Fibroblast of peridontal ligament (primary cell): ENCODE measurements around the gene ZBTB46.

ENCODE experiments used
- DNase-seq: peaks from one replicate; pipeline ENCODE4 v3.0.0-alpha.2; 2010; ENCODE audit errors: extremely low read depth

The ZBTB46 gene

DNA sequence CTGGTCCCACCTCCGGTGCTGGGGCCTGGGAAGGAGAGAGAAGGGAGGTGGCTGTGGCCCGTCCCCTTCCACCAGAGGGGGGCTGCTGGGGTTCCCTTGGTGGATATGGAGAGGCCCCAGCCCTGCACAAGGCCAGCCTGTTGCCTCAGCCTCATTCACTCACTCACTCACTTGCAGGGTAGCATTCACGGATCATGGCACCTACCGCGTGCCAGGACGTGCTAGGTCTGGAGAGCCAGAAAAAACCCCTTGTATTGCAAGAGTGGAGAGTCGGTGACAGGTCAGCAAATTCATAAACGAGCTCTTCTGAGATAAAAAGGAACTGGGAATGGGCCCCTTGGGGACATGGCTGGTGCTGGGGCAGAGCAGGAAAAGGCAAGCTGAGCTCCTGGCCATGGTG, 6.4 kb upstream of the ZBTB46 start:
- no peak for DNase-seq

DNA sequence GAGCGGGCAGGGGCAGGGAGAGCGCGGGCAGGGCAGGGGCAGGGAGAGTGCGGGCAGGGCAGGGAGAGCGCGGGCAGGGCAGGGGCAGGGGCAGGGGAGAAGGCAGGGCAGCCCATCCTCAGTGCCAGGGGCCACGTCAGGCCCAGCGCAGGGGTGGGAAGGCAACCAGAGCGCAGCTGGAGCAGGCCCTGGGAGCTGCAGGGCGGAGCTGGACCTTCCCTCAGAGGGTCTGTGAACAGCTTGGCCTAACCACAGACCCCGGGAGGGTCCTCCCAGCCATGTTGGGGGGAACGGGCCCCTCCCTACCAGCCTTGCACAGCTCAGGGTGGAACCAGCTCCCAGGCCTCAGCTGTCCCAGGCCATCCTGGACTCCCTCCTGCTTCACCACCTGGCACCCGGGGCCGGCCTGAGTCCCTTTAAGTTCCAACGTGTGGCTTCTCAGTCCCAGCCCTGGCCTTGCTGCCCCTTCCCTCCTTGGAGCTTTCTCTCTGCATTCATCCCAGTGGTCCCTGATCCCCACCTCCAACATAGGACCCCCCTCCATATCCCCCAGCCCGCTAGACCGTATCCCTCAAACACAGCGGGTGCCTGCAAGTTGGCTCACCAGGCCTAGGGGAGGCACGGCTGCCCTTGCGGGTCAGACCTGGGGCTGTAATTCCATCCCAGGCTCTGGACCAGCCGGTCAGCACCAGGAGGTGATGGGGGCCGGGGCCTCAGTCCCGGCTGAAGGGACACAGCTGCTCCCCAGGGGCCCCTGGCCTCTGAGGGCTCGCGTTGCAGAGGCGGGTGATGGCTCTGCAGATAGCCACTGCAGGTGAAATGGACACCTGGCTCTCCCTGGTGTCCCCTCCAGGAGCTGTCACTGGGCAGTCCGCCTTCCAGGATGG, 5.6 kb upstream of the ZBTB46 start:
- DNase-seq = no peak

DNA sequence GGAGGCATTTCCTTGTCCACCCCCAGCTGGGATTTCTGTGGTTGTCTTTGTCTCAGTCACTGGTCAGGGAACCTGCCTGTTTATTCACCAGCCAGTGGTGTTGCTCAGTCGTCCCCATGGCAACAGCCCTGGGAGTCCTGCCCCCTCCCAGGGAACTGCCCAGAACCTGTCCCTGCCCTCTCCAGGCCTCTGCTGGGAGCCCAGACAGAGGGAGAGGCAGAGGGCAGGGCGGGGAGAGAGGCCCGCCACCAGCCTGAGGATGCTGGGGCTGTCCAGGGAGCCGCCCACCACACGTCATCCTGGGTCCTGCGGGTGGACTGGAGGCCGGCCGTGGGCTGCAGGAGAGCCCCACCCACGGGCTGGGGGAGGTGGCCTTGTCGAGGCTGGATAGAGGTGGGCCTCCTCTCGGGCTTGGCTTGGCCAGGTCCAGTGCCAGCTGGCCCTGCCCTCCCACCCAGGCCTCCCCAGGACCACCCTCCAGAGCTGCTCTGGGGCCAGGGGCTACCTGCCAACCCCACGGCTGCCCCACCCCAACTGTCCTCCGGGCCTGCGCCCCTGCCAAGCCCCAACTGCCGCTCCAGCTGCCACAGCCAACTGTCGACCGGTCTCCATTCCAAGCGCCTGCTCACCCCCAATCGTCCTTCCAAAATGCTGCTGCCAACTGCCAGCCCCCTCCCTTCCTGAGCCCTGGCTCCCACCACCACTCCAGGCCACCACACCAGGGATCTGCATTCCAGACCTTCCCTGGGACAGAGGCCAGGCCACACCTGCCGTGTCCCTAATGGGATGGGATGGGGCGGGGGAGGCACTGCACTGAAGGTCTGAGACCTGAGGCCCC, 4.2 kb upstream of the ZBTB46 start:
- DNase-seq = peak; percentile 87

DNA sequence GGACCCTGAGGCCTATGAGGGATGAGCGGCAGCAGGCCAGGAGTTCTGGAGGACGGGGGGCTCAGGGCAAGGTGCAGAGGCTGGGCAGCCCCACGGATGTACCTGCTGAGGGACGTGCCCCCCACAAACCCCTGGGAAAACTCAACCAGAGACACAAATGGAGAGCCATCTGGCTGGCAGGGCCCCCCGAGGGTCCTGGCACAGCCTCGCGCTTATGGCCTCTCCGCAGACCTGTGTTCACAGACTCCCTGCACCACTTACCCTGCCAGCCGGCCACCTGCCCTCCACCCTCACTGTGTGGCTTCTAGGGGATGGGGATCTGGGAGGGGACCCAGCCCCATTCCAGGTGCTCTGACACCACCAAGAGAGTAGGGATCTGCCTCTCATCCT, 3.4 kb upstream of the ZBTB46 start:
- DNase-seq = no peak

DNA sequence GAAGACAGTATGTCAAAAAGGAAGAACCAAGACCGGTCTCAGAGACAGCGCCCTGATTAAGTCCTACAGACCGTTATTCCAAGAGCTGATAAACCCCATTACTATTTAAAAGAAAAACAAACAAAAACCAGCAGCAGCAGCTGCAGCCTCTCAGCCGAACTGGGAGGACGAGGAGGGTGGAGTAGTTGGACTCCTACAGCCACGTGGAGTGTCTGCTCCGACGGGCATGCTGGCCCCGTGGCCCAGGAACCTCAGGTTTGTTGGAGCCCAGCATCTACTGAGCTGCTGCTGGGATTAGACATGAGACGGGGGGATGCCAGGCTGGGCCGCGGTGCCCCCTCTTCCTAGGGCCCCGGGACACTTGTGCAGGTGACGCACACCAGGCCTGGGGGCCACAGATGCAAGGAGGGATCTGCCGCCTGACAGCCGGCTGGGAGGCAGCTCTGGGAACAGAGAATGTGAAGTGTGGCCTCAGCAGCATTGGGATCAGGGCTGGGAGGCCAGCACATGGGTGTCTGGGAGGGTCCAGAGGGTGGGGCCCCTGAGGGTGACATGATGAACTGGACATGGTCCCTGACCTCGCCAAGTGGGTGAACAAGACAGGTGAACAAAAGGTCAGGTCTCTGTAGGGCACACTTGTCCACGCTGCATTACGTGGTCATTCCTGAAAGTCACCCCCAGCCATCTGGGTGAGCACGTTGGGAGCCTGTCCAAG, 2.9 kb upstream of the ZBTB46 start:
- DNase-seq = no peak

DNA sequence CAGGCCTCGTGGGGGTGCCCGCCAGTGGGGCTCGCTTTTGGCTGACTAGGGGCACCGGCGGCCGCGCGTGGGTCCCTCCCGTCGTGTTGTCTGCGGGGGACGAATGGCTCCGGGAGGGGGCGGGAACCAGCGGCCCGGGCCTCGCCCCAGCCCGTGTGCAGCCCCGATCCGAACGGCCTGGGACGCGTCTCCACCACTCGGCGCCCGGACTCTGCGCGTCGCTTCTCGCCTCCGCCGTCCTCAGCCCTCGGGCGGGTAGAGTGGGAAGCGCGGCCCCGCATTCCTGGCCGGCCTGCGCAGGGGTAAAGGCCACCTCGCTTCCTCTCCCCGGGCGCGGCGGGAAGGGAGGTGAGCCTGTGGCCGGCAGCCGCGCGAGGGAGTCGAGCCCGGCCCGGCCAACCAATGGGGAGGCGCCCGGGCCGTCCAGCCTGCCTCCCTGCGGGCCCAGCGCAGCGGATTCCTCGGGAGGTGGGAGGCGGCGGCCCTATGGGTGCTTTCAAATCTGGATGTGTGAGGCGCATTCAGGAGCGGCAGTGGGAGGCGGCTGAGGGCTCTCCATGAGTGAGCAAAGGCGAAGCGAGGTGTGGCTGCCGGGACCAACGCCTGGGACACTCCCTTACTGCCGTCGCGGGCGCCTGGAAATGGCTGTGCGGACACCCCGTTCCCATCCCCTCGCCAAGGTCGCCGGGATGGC, 1.1 kb upstream of the ZBTB46 start:
- no peak for DNase-seq

DNA sequence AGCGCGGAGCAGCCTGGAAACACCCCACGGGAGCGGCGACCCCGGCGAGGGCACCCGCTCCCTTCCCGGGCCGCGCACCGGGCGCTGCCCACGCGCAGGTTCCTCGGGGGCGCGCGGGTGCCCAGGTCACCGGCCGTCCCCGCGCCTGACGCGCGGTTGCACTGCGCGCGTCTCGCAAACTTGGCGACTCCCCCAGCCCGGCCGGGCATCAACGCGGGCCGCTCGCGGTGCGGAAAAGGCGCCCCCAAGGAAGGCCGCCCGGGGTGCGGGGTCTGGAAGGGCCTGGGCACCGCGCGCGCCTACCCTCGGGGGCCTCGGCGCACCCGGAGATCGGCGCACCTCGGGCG, 555 bp upstream of the ZBTB46 start:
- no peak for DNase-seq

DNA sequence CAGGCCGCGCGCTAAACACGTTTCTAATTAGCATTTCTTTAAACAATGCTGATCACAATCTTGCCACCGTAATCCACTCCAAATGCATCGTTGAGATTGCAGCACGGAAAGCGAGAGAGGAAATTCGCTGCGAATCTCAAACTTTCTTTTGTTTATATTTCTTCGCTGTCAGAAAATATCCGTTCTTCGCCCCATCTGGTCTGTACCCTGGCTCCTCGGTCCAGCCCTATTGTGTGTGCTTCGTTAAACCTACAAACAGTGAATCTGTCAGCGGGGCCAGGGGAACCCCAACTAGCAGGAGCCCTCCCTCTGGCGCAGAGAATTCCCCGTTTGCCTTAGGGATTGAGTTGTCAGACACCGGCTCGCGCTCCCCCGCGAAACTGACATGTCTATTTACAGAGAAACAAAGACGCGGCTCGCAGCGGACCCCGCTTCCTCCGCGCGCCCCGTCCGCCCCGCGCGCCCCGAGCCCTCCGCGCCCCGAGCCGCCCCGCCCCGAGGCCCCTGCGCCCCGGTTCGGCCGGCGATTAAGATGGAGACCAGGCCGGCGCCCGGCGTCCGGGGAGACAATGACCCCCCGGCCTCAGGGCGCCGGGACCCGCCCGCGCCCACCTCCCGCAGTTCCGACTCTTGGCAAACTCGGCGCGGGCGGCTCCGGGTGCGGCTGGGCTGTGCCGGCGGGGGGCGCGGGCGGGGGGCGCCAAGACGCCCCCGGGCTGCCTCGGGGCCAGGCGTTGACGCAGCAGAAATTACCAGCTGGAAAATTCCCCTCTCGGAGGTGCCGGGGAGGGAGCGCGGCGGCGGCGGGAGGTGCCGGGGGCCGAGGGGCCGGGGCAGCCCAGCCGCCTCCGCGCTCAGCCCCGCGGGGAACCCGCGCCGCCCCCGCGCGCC, 874 bp downstream of the ZBTB46 start:
- DNase-seq = peak; percentile 15

DNA sequence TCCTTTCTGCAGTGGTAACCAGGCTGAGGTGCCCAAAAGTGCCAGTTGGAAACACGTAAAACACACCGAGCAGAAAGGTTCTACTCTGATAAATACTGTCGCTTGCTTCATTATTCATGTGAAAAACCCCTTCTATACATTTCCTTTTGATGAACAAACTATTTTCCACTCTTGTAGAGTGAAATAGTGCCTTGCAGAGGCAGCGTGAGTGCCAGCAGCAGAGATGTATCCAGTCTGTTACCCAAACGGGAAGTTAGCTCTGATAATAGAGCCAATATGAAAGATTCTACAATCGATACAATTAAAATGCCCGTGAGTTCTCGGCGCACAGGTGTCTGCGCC, 1.5 kb downstream of the ZBTB46 start:
- DNase-seq = no peak

DNA sequence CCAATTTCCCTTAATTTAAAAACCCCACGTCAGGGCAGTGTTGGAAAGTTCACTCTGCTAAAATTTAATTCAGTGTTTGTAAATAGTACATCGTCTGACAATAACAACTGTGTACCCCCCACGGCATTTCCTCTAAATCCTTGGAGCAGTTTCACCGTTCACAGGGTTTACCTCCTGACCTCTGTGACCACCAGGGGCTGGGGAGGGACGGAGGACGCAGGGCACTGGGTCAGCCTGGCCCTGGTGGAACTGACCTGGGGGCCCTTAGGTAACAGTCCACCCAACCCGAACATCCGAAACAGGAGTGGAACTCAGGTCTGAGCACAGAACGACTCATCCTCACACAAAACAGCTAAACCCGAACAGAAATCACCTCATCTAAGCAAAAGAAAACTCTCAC, 2.1 kb downstream of the ZBTB46 start:
- no peak for DNase-seq

DNA sequence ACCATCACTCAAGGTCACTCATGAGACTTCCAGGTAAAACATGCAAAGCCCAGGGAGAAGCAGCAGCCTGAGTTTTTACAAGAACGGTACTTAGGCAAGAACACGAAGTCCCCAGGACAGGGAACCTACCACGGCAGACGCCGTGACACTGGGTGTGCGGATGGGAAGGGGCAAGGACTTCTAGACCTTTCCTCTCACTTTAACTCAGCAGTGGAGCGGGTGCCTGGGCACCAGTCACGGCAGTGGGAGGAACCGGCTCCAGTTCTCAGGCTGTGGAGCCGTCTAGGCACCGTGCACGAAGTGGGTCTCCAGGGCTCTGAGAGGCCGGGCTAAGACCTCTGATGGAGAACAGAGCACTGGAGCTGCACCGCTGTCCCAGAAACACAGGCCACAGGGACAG, 2.5 kb downstream of the ZBTB46 start:
- no peak for DNase-seq

DNA sequence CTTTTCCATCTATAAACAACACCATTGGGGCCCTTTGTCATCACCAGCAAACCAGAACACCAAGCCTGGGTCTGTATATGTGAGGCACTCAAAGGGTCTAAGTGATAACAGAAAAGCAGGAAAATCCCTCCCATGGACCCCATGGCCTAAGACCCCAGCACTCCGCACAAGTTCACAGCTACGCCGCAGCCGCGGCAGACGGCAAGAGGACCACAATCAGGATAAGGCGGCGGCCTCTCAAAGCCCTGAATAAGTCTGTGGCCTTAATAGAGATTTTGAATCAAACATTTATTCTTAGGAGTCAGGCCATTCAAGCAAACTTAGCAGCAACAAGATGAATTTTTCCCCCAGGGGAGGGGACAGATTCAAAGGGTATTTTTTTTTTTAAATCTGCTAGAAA, 2.9 kb downstream of the ZBTB46 start:
- DNase-seq = no peak

DNA sequence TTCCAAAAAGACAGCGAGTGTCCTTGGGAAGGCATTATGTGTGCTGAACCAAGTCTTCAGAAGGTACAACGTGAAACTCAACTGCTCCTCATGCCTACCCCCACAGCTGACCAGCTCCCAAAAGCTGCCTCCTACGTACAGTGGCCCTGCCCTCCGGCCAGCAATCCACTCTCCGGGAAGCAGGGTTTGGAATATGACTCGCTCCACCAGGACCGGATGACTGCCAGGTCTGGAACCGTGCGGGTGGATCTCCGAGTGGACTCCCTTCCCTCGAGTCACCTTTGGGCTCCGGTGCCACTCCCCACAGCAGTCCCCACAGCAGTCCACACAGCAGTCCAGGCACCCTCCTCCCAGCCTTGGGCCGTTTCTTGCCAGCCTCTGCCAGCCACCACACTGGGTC, 4.3 kb downstream of the ZBTB46 start:
- DNase-seq = no peak

DNA sequence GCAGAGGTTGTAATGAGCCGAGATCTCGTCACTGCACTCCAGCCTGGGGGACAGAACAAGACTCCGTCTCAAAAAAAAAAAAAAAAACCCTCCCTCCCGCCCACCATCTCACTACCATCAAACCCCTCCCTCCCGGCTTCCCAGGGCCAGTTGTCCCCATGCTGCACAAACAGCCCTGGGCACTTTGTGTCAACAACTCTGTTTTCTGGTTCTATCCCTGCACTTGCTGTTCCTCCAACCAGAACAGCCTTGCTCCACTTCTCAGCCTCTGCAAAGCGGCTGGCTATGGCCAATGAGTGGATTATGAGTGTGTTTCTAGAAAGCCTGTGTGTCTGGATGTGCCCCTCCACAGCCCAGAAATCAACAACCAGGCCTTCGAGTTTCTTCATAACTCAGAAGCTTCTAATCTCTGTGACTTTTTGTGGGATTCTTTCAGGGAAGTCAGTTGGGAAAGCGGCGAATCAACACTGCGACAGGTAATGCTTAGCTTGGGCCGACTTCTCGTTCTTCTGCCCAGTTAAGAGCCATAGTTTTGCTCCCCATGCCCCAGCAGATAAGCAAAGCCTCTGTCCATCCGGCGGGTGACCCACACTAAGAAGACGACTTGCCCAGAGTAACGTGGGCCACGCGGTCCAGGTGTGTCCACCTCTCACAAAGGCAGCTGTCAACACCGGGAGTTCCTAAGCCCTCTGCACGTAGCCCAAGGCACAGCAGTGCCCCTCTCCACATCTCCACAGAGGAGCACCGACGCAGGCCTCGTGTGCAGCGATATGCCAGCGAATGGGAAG, 5.5 kb downstream of the ZBTB46 start:
- DNase-seq = no peak

DNA sequence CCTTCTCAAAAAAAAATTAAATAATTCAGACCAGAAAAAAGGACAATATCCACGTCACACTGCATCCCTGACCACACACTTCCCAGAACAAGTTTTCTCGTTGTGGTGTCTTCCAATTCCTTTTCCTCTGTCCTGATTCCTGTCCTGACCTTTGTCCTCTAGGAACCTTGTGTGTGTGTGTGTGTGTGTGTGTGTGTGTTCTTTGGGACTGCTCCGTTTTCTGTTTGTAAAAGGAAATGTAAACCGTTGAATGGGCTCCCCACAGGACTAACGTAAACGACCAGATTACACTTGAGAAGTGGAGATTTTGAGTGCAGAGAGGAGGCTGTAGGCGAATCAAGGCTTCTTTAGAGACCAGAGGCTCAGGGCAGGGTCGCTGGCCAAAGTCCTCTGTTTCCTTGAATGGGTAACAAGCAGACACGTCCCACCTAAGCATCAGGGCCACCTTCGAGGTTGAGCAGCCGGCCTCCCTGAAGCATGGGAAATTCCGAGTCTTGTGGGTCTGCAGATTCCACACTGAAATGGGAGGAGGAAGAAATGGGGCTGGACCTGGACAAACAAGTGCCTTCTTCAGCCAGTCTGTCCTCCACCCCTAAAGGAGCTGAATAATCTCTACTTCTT, 7.3 kb downstream of the ZBTB46 start:
- DNase-seq = no peak

DNA sequence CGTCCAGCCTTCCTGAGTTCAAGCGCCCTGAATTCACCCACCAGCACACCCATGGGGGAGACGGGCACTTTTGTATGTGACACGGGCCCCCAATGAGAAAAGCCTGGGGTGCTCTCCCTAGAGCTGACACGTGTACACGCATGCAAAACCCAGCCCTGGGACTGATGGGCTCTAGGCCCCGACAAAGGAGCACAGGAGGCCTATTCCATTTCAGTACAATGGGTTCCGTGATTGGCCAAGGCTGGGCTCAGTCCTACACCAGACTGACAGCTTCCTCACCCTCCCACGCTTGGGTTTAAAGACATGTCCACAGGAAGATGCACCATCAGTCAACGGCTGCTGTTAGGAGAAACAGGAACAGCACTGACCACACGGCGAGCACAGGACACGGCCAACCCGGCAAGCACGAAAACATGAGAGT, 8.8 kb downstream of the ZBTB46 start:
- no peak for DNase-seq

DNA sequence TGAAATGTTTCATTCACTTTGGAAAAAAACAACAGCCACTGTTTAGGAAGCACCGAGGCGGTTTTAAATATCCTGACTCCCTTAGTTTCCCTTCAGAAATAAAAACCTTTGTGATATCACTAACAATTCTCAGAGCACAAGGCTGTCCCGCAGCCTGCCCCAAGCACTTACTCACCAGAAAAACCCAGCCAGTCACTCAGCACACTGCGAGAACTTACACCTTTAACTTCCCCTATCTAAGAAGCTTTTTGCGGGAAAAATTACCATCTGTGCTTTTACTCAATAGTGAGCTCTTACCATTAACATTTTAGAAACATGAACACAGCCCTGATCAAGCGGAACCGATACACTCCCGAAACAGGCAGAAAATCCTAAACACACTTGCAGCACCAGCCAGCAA, 9.3 kb downstream of the ZBTB46 start:
- no peak for DNase-seq

DNA sequence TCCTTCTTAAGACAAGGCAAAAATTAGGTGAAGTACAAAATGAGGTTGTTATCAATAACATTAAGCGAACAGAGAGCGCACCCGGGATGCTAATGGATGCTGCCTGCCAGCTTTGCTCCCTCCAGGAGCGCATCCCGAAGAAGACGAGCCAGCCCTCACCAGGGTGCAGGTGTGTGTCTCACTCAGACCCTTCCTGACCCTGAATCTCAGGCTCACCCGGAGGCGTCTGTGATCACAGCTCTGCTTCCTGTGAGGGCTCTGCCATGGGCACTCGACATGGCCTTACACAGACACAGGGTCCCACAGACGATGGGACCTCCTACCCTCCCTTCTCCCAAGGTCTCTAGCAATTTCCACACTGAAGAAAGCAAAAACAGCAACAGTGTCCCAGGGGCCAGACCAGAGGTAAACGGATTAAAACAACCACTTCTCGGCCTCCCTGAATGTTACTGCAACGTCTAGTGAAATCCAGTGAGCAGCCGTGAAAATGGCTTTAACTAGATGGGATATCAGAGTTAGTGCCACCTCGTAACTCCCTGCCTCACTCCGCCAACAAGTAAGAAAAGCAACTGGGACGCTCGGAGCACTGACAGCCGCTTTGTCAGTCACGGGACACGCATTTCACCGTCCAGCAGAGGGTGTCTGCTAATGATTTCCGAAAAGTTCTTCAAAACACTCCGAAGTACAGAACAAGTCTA, 11.7 kb downstream of the ZBTB46 start:
- DNase-seq = peak; percentile 13

DNA sequence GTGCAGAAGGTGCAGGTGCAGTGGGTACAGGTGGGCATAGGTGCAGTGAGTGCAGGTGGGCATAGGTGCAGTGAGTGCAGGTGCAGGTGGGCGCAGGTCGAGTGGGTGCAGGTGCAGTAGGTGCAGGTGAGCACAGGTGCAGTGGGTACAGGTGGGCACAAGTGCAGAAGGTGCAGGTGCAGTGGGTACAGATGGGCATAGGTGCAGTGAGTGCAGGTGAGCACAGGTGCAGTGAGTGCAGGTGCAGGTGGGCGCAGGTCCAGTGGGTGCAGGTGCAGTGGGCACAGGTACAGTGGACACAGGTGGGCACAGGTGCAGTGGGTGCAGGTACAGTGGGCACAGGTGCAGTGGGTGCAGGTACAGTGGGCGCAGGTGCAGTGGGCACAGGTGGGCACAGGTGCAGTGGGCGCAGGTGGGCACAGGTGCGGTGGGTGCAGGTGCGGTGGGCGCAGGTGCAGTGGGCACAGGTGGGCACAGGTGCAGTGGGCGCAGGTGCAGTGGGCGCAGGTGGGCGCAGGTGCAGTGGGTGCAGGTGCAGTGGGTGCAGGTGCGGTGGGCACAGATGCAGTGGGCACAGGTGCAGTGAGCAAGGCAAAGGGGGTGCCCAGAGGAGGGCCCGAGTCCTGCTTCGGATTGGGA, 15.3 kb downstream of the ZBTB46 start:
- DNase-seq = no peak
